Retinal pigment epithelial cell (primary cell): Measurements from ENCODE around the gene FAM13A.
A peak's percentile ranks its signal among the peaks of the same experiment; 100 is the strongest.

Experiments used
- DNase-seq: peaks from one replicate; pipeline ENCODE4 v3.0.0-alpha.2; 2010; ENCODE audit warnings: low read depth
- H3K4me3 ChIP-seq: 2 replicates; pipeline ENCODE4 v1.5.1; 2011; ENCODE audit warnings: mild to moderate bottlenecking, low read length, control low read depth, moderate library complexity
- CTCF ChIP-seq: conservative IDR thresholded peaks from 2 replicates; pipeline ENCODE4 v1.5.1; 2011; ENCODE audit warnings: low read depth, low read length, control low read depth, inconsistent platforms

The FAM13A gene

GRCh38 chr4:89042055-89042454 lies 14.9 kb downstream of the FAM13A start:
- H3K4me3 ChIP-seq = no peak overlapping the region
- TF ChIP-seq CTCF = no peak
- no peak for DNase-seq

GRCh38 chr4:89039730-89040338 lies 17.2 kb downstream of the FAM13A start:
- H3K4me3 ChIP-seq = no peak overlapping the region
- no peak for DNase-seq
- no peak for TF ChIP-seq CTCF

- DNase-seq = no peak
- no peak for TF ChIP-seq CTCF
- no peak overlapping the region for H3K4me3 ChIP-seq
Observed at GRCh38 chr4:89036535-89036934, 20.4 kb downstream of the FAM13A start.

GRCh38 chr4:89031272-89031671 lies 25.7 kb downstream of the FAM13A start:
- TF ChIP-seq CTCF = no peak
- H3K4me3 ChIP-seq = no peak overlapping the region
- DNase-seq = no peak

- no peak for TF ChIP-seq CTCF
- no peak overlapping the region for H3K4me3 ChIP-seq
- no peak for DNase-seq
Observed at GRCh38 chr4:89029591-89029990, 27.4 kb downstream of the FAM13A start.

GRCh38 chr4:89026542-89026941 lies 30.4 kb downstream of the FAM13A start:
- no peak for TF ChIP-seq CTCF
- H3K4me3 ChIP-seq = no peak overlapping the region
- no peak for DNase-seq

- DNase-seq = peak; percentile 37
- H3K4me3 ChIP-seq = no peak overlapping the region
- peak; percentile 73 for TF ChIP-seq CTCF
Observed at GRCh38 chr4:89024051-89024675, 32.8 kb downstream of the FAM13A start.
